Keratinocyte (primary cell): Measurements from ENCODE around the gene ZNF235. TPM values are rescaled to one million over a fixed set of nuclear protein-coding genes. Genes with fewer than 3 reads are reported as not detected.

Experiments
- DNase-seq: peaks from one replicate; pipeline ENCODE4 v3.0.0-alpha.2; 2011; ENCODE audit warnings: low read depth, missing footprints, low spot score
- FAIRE-seq: peaks from 2 replicates; lab custom pipeline; 2011; peaks lifted over from hg19 to GRCh38; lab: Jason Lieb, UNC
- H2AFZ ChIP-seq: 2 replicates; pipeline ENCODE4 v1.6.0; 2012; ENCODE audit warnings: low read length, control low read depth, inconsistent platforms; ENCODE audit not compliant: control insufficient read depth
- H3K27ac ChIP-seq: 2 replicates; pipeline ENCODE4 v1.5.1; 2011; ENCODE audit warnings: low read length; ENCODE audit not compliant: control insufficient read depth, insufficient read depth
- H3K27me3 ChIP-seq: 3 replicates; pipeline ENCODE4 v1.6.0; 2011; ENCODE audit warnings: low read length; ENCODE audit not compliant: control insufficient read depth, insufficient read depth; ENCODE audit errors: extremely low read depth
- H3K36me3 ChIP-seq, 2 experiments: 2 replicates in 1 of 2; 3 replicates in 1 of 2; pipeline ENCODE4 v1.5.1; 2011; ENCODE audit warnings: low read length in 2 of 2, mild to moderate bottlenecking in 1 of 2; ENCODE audit not compliant: control insufficient read depth in 2 of 2, insufficient read depth in 2 of 2; ENCODE audit errors: extremely low read depth in 1 of 2
- H3K4me1 ChIP-seq: 3 replicates; pipeline ENCODE4 v1.5.1; 2011; ENCODE audit warnings: low read length; ENCODE audit not compliant: control insufficient read depth, insufficient read depth; ENCODE audit errors: extremely low read depth
- H3K4me2 ChIP-seq: 3 replicates; pipeline ENCODE4 v1.6.0; 2011; ENCODE audit warnings: low read depth, low read length; ENCODE audit not compliant: control insufficient read depth, insufficient read depth; ENCODE audit errors: extremely low read depth
- H3K4me3 ChIP-seq, 3 experiments: fragments of 200-600 bp in 1 of 3; sonication (generic) in 1 of 3; 2 replicates in 2 of 3; 3 replicates in 1 of 3; pipeline ENCODE4 v1.5.1; 2011 to 2016; ENCODE audit warnings: low read length in 3 of 3, mild to moderate bottlenecking in 3 of 3, control low read depth in 2 of 3, inconsistent platforms in 1 of 3, low read depth in 1 of 3, mixed read lengths in 1 of 3, mixed run types in 1 of 3, moderate library complexity in 1 of 3; ENCODE audit not compliant: control insufficient read depth in 2 of 3, insufficient read depth in 2 of 3; ENCODE audit errors: extremely low read depth in 1 of 3
- H3K79me2 ChIP-seq: 2 replicates; pipeline ENCODE4 v1.6.0; 2012; ENCODE audit warnings: low read length; ENCODE audit not compliant: control insufficient read depth, insufficient read depth
- H3K9ac ChIP-seq: 3 replicates; pipeline ENCODE4 v1.6.0; 2011; ENCODE audit warnings: low read length; ENCODE audit not compliant: control insufficient read depth, insufficient read depth; ENCODE audit errors: extremely low read depth
- H3K9me1 ChIP-seq: 3 replicates; pipeline ENCODE4 v1.6.0; 2011; ENCODE audit warnings: low read length; ENCODE audit not compliant: control insufficient read depth, insufficient read depth; ENCODE audit errors: extremely low read depth
- H3K9me3 ChIP-seq: 2 replicates; pipeline ENCODE4 v1.5.1; 2012; ENCODE audit warnings: low read depth, low read length; ENCODE audit not compliant: control insufficient read depth
- H4K20me1 ChIP-seq: 3 replicates; pipeline ENCODE4 v1.6.0; 2011; ENCODE audit warnings: low read length; ENCODE audit not compliant: control insufficient read depth, insufficient read depth; ENCODE audit errors: extremely low read depth
- EZH2 ChIP-seq: IDR thresholded peaks from one replicate; pipeline ENCODE4 v1.6.1; 2012; ENCODE audit warnings: inconsistent platforms, mild to moderate bottlenecking, low read length, moderate library complexity
- dilution Hi-C: fragments of 300-500 bp; cut with MboI; formaldehyde crosslinking; loops from one replicate; pipeline ENCODE4 v1.7.0; 2020; ENCODE audit warnings: low sequenced_read_pairs; ENCODE audit not compliant: extremely low pct_ligation_motif_present
- polyA plus RNA-seq, 5 experiments: library from polyadenylated mRNA; depleted of rRNA in 3 of 5; stranded (reverse) in 3 of 5; stranded (forward) in 1 of 5; unstranded in 1 of 5; fragments of >200 nt; gene quantifications; 1 replicate in 1 of 5; 2 replicates in 3 of 5; 3 replicates in 1 of 5; pipeline versions ENCODE4 v1.2.1 to v1.2.3, GENCODE V29; 2011 to 2012; ENCODE audit warnings: missing spikeins in 2 of 5, low read depth in 1 of 5, low replicate concordance in 1 of 5
- TF ChIP-seq, protein P1 (sequence below), 3 experiments: IDR thresholded peaks in 1 of 3; conservative IDR thresholded peaks in 1 of 3; optimal IDR thresholded peaks in 1 of 3; 2 replicates in 2 of 3; 3 replicates in 1 of 3; pipeline versions ENCODE3 to v1.5.1; 2011; ENCODE audit warnings: low read length in 3 of 3, mild to moderate bottlenecking in 3 of 3, moderate library complexity in 2 of 3, control low read depth in 1 of 3, inconsistent platforms in 1 of 3; ENCODE audit not compliant: insufficient read depth in 2 of 3; ENCODE audit errors: extremely low read depth in 1 of 3

ZNF235 gene
- polyA plus RNA-seq, 1 donor (not counting 4 experiments of a cell fraction or from before 2014, with no cell fraction given), result 6.1 TPM

DNA sequence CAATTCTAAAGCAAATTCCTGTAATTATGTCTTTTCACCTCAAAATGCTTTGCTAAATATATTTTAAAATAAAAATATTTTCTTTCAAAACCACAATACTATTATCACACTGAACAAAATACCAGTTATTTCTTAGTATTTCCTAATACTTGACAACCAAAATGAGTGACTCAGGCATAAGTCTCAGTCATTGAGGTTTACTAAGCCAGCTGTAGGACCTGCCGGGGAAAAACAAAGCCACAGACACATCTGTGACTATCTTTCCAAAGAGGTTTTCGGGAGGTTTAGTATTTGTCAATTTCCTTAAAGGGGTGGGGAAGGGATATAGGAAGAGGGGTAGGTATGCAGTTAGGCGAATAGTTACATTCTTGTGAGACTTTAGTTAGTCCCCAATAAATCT lies 3.2 kb upstream of the ZNF235 start:
- Histone ChIP-seq H3K36me3 (no peaks in the 10 kb centered on the region), H3K4me2 (no peak overlapping the region), H3K9me3 (no peaks in the 10 kb centered on the region), H3K79me2 (peaks cover 2% of the 10 kb centered on the region), H3K27me3 (no peaks in the 10 kb centered on the region), H3K9me1 (no peaks in the 10 kb centered on the region), H3K4me1 (peaks cover 7% of the 10 kb centered on the region), H3K9ac (no peak overlapping the region), H2AFZ (no peak overlapping the region), H3K4me3 (no peak overlapping the region), H4K20me1 (no peaks in the 10 kb centered on the region), H3K27ac (no peak overlapping the region)
- FAIRE-seq (no peak), DNase-seq (no peak)
- dilution Hi-C loops, result no loop called here
- no peak for TF ChIP-seq EZH2
- TF ChIP-seq, protein P1, sequence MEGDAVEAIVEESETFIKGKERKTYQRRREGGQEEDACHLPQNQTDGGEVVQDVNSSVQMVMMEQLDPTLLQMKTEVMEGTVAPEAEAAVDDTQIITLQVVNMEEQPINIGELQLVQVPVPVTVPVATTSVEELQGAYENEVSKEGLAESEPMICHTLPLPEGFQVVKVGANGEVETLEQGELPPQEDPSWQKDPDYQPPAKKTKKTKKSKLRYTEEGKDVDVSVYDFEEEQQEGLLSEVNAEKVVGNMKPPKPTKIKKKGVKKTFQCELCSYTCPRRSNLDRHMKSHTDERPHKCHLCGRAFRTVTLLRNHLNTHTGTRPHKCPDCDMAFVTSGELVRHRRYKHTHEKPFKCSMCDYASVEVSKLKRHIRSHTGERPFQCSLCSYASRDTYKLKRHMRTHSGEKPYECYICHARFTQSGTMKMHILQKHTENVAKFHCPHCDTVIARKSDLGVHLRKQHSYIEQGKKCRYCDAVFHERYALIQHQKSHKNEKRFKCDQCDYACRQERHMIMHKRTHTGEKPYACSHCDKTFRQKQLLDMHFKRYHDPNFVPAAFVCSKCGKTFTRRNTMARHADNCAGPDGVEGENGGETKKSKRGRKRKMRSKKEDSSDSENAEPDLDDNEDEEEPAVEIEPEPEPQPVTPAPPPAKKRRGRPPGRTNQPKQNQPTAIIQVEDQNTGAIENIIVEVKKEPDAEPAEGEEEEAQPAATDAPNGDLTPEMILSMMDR (optimal IDR thresholded peaks at IDR 0.05 in 1 of 3, IDR thresholded peaks at IDR 0.05 in 1 of 3, conservative IDR thresholded peaks at IDR 0.05 in 1 of 3; ENCODE audit: extremely low read depth in 1 of 3, insufficient read depth in 2 of 3, low read length in 3 of 3), result no peak

DNA sequence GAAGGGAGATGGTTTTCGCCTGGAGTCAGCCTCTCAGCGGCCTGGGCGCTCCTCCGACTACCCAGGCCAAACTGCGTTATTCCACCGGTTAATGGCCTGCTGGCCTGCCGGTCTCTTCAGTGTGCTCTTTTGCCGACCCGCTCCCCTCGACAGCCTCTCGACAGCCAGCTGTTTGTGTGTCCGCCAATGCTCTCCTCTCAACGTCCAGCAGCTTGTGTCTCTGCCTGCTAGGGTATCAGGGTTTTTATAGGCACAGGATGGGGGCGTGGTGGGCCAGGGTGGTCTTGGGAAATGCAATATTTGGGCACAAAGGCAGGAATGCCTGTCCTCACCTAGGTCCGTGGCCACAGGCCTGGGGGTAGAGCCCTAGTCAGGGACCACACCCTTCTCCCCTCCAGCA lies 1.5 kb upstream of the ZNF235 start:
- FAIRE-seq (no peak), DNase-seq (no peak)
- H4K20me1 ChIP-seq, result no peaks in the 10 kb centered on the region
- no peak overlapping the region for H3K27ac ChIP-seq
- no peaks in the 10 kb centered on the region for H3K9me3 ChIP-seq
- TF ChIP-seq, protein P1 (optimal IDR thresholded peaks at IDR 0.05 in 1 of 3, IDR thresholded peaks at IDR 0.05 in 1 of 3, conservative IDR thresholded peaks at IDR 0.05 in 1 of 3; ENCODE audit: extremely low read depth in 1 of 3, insufficient read depth in 2 of 3, low read length in 3 of 3), result no peak
- no peak for TF ChIP-seq EZH2
- no peak overlapping the region for H3K4me2 ChIP-seq
- no peaks in the 10 kb centered on the region for H3K27me3 ChIP-seq
- dilution Hi-C loops, result no loop called here
- H3K4me3 ChIP-seq, result no peak overlapping the region
- H3K9ac ChIP-seq, result no peak overlapping the region
- H3K9me1 ChIP-seq, result no peaks in the 10 kb centered on the region
- H2AFZ ChIP-seq, result no peak overlapping the region
- peaks cover 7% of the 10 kb centered on the region for H3K4me1 ChIP-seq
- H3K79me2 ChIP-seq, result peaks cover 2% of the 10 kb centered on the region
- peaks cover 0 to 3% of the 10 kb centered on the region in 2 experiments for H3K36me3 ChIP-seq
